ENCODE results near the gene TBCD.

DNA sequence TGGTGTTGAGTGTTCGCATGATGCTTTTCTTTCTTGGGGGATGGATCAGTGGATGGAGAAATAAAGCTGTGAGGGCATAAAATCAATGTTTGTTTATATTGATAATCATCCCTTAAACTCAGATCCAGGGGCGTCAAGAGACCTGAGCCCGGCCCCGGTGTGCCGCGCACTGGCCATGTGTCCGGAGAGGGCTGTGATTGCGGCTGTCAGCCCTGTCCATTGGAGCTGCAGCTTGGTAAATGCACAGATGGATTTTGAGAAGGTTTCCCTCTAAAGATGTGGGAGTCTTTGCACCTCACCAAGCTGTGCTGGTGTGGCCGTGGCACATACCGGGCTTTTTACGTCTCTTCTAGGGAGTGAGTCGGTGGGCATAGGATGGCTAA lies 109.5 kb downstream of the TBCD start:
- TF ChIP-seq, protein P1, sequence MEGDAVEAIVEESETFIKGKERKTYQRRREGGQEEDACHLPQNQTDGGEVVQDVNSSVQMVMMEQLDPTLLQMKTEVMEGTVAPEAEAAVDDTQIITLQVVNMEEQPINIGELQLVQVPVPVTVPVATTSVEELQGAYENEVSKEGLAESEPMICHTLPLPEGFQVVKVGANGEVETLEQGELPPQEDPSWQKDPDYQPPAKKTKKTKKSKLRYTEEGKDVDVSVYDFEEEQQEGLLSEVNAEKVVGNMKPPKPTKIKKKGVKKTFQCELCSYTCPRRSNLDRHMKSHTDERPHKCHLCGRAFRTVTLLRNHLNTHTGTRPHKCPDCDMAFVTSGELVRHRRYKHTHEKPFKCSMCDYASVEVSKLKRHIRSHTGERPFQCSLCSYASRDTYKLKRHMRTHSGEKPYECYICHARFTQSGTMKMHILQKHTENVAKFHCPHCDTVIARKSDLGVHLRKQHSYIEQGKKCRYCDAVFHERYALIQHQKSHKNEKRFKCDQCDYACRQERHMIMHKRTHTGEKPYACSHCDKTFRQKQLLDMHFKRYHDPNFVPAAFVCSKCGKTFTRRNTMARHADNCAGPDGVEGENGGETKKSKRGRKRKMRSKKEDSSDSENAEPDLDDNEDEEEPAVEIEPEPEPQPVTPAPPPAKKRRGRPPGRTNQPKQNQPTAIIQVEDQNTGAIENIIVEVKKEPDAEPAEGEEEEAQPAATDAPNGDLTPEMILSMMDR (IDR thresholded peaks at IDR 0.05): no peak
- TF ChIP-seq POLR2A (IDR thresholded peaks at IDR 0.05): no peak
